Breast epithelium (tissue), 3 donors: ENCODE results near the gene GPR39.

ENCODE experiments used
- CTCF ChIP-seq, 3 donors: fragments of 450-650 bp; IDR thresholded peaks; one replicate each; pipeline ENCODE4 v1.5.1; 2016 to 2017; ENCODE audit warnings: antibody characterized with exemption in 3 of 3, mild to moderate bottlenecking in 3 of 3, moderate library complexity in 3 of 3
- POLR2A ChIP-seq: fragments of 450-650 bp; IDR thresholded peaks from one replicate; pipeline ENCODE4 v1.6.1; 2016; ENCODE audit warnings: antibody characterized with exemption, mild to moderate bottlenecking, moderate library complexity
- POLR2AphosphoS5 ChIP-seq, 3 donors: sonication (generic); formaldehyde crosslinking; IDR thresholded peaks; one replicate each; pipeline ENCODE4 v1.6.1; 2017; ENCODE audit warnings: antibody characterized with exemption in 3 of 3

GRCh38 chr2:132633635-132634034 lies 217.0 kb downstream of the GPR39 start:
- TF ChIP-seq POLR2AphosphoS5 (IDR thresholded peaks at IDR 0.05), result no peak
- TF ChIP-seq CTCF (IDR thresholded peaks at IDR 0.05), result no peak
- TF ChIP-seq POLR2A, result no peak
